ENCODE results near the gene LGI4. TPM values are rescaled to one million over a fixed set of nuclear protein-coding genes. Genes with fewer than 3 reads are reported as not detected.

Gene LGI4
- total RNA-seq, 1 experiment from 2014 or later: not detected

- no peak overlapping the region for H3K27ac ChIP-seq (ENCODE audit: low read depth, low read length, poor library complexity, severe bottlenecking)
- no peaks in the 10 kb centered on the region for H3K27me3 ChIP-seq (replicated peaks; ENCODE audit: insufficient read depth, low read depth, low read length, poor library complexity)
- H3K36me3 ChIP-seq (ENCODE audit: insufficient read depth, low read length, poor library complexity, severe bottlenecking): no peaks in the 10 kb centered on the region
- H3K9me3 ChIP-seq (ENCODE audit: low read depth, low read length, poor library complexity, severe bottlenecking): no peaks in the 10 kb centered on the region
- DNase-seq (ENCODE audit: low spot score): no peak
- no peak overlapping the region for H3K4me3 ChIP-seq (ENCODE audit: low read depth, low read length, poor library complexity, severe bottlenecking)
- BruUV-seq (replicated peaks): no TSS peak
- ChIA-PET CTCF (no interaction called here), POLR2A (ENCODE audit: low non-redundant PET) (no interaction called here)
- intact Hi-C loops (cut with micrococcal nuclease; ENCODE audit: unreplicated experiment): no loop called here
- no peaks in the 10 kb centered on the region for H3K4me1 ChIP-seq (ENCODE audit: insufficient read depth, low read length, poor library complexity, severe bottlenecking)
- TF ChIP-seq, protein P1, sequence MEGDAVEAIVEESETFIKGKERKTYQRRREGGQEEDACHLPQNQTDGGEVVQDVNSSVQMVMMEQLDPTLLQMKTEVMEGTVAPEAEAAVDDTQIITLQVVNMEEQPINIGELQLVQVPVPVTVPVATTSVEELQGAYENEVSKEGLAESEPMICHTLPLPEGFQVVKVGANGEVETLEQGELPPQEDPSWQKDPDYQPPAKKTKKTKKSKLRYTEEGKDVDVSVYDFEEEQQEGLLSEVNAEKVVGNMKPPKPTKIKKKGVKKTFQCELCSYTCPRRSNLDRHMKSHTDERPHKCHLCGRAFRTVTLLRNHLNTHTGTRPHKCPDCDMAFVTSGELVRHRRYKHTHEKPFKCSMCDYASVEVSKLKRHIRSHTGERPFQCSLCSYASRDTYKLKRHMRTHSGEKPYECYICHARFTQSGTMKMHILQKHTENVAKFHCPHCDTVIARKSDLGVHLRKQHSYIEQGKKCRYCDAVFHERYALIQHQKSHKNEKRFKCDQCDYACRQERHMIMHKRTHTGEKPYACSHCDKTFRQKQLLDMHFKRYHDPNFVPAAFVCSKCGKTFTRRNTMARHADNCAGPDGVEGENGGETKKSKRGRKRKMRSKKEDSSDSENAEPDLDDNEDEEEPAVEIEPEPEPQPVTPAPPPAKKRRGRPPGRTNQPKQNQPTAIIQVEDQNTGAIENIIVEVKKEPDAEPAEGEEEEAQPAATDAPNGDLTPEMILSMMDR (conservative IDR thresholded peaks at IDR 0.05; ENCODE audit: low read depth, low read length): no peak
- no peak for TF ChIP-seq EZH2 (IDR thresholded peaks at IDR 0.05; ENCODE audit: borderline replicate concordance, low read depth, low read length, poor library complexity, severe bottlenecking)
Observed at GRCh38 chr19:35106898-35107541, 27.8 kb downstream of the LGI4 start.

GRCh38 chr19:35106291-35106583 is 28.6 kb downstream of the LGI4 start:
- Histone ChIP-seq H3K4me1 (ENCODE audit: insufficient read depth, low read length, poor library complexity, severe bottlenecking) (no peaks in the 10 kb centered on the region), H3K27ac (ENCODE audit: low read depth, low read length, poor library complexity, severe bottlenecking) (no peak overlapping the region), H3K9me3 (ENCODE audit: low read depth, low read length, poor library complexity, severe bottlenecking) (no peaks in the 10 kb centered on the region), H3K36me3 (ENCODE audit: insufficient read depth, low read length, poor library complexity, severe bottlenecking) (no peaks in the 10 kb centered on the region), H3K4me3 (ENCODE audit: low read depth, low read length, poor library complexity, severe bottlenecking) (no peak overlapping the region), H3K27me3 (replicated peaks; ENCODE audit: insufficient read depth, low read depth, low read length, poor library complexity) (no peaks in the 10 kb centered on the region)
- ChIA-PET CTCF (no interaction called here), POLR2A (ENCODE audit: low non-redundant PET) (no interaction called here)
- BruUV-seq (replicated peaks): no TSS peak
- intact Hi-C loops (cut with micrococcal nuclease; ENCODE audit: unreplicated experiment): no loop called here
- no peak for DNase-seq (ENCODE audit: low spot score)
- no peak for TF ChIP-seq EZH2 (IDR thresholded peaks at IDR 0.05; ENCODE audit: borderline replicate concordance, low read depth, low read length, poor library complexity, severe bottlenecking)
- TF ChIP-seq, protein P1 (conservative IDR thresholded peaks at IDR 0.05; ENCODE audit: low read depth, low read length): no peak

- no peak overlapping the region for H3K4me3 ChIP-seq (ENCODE audit: low read depth, low read length, poor library complexity, severe bottlenecking)
- TF ChIP-seq, protein P1 (conservative IDR thresholded peaks at IDR 0.05; ENCODE audit: low read depth, low read length): no peak
- TF ChIP-seq EZH2 (IDR thresholded peaks at IDR 0.05; ENCODE audit: borderline replicate concordance, low read depth, low read length, poor library complexity, severe bottlenecking): no peak
- no peaks in the 10 kb centered on the region for H3K9me3 ChIP-seq (ENCODE audit: low read depth, low read length, poor library complexity, severe bottlenecking)
- intact Hi-C loops (cut with micrococcal nuclease; ENCODE audit: unreplicated experiment): no loop called here
- H3K27ac ChIP-seq (ENCODE audit: low read depth, low read length, poor library complexity, severe bottlenecking): no peak overlapping the region
- no peaks in the 10 kb centered on the region for H3K36me3 ChIP-seq (ENCODE audit: insufficient read depth, low read length, poor library complexity, severe bottlenecking)
- ChIA-PET CTCF (no interaction called here), POLR2A (ENCODE audit: low non-redundant PET) (no interaction called here)
- no peaks in the 10 kb centered on the region for H3K4me1 ChIP-seq (ENCODE audit: insufficient read depth, low read length, poor library complexity, severe bottlenecking)
- BruUV-seq (replicated peaks): no TSS peak
- no peaks in the 10 kb centered on the region for H3K27me3 ChIP-seq (replicated peaks; ENCODE audit: insufficient read depth, low read depth, low read length, poor library complexity)
- no peak for DNase-seq (ENCODE audit: low spot score)
Observed at GRCh38 chr19:35105411-35106290, 29.2 kb downstream of the LGI4 start.

All from A673 (cell line).